ENCODE measurements around the gene ZNF521.

DNA sequence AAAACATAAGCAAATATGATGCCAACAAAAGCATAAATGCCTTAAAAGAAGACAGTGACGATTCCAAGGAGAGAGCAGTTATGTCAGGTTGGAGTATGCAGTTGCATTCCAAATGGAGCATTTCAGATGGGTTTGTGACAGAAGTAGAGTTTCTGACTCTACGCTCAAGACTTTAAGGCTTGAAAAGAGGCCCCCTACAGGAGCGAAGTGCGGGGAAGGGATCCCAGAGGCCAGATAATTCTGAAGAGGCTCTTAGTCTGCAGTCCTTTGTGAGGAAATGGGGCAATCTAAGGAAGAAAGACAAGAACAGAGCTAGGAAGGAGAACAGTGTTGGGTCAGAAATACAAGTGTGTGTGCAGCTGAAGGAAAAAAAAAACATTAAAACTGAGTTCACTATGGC is 95.5 kb downstream of the ZNF521 start:
- TF ChIP-seq EZH2phosphoT487 (conservative IDR thresholded peaks at IDR 0.05; ENCODE audit: low read length): no peak
- TF ChIP-seq, protein P1, sequence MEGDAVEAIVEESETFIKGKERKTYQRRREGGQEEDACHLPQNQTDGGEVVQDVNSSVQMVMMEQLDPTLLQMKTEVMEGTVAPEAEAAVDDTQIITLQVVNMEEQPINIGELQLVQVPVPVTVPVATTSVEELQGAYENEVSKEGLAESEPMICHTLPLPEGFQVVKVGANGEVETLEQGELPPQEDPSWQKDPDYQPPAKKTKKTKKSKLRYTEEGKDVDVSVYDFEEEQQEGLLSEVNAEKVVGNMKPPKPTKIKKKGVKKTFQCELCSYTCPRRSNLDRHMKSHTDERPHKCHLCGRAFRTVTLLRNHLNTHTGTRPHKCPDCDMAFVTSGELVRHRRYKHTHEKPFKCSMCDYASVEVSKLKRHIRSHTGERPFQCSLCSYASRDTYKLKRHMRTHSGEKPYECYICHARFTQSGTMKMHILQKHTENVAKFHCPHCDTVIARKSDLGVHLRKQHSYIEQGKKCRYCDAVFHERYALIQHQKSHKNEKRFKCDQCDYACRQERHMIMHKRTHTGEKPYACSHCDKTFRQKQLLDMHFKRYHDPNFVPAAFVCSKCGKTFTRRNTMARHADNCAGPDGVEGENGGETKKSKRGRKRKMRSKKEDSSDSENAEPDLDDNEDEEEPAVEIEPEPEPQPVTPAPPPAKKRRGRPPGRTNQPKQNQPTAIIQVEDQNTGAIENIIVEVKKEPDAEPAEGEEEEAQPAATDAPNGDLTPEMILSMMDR (IDR thresholded peaks at IDR 0.05; ENCODE audit: insufficient read depth, low read length, poor library complexity, severe bottlenecking): no peak

Data from SU-DHL-6 (cell line).